HTERT RPE-1 (cell line): ENCODE data around the gene NOVA1.

Experiments
- in situ Hi-C: fragments of 300-500 bp; cut with MboI; formaldehyde crosslinking; loops from 4 replicates; pipeline ENCODE4 v1.14.3; 2020; ENCODE audit warnings: low sequenced_read_pairs

NOVA1 gene

GRCh38 chr14:26594756-26595545 is 2.9 kb downstream of the NOVA1 start:
- in situ Hi-C loops: no loop called here

- in situ Hi-C loops: no loop called here
Observed at GRCh38 chr14:26594148-26594547, 3.7 kb downstream of the NOVA1 start.

- in situ Hi-C loops: no loop called here
Observed at GRCh38 chr14:26593357-26593756, 4.5 kb downstream of the NOVA1 start.

GRCh38 chr14:26589925-26590324 is 7.9 kb downstream of the NOVA1 start:
- in situ Hi-C loops: no loop called here

- in situ Hi-C loops: no loop called here
Observed at GRCh38 chr14:26577711-26578110, 20.1 kb downstream of the NOVA1 start.

GRCh38 chr14:26554069-26554772 is 43.6 kb downstream of the NOVA1 start:
- in situ Hi-C loops: no loop called here

GRCh38 chr14:26549571-26549970 is 48.3 kb downstream of the NOVA1 start:
- in situ Hi-C loops: no loop called here

- in situ Hi-C loops: no loop called here
Observed at GRCh38 chr14:26548406-26548805, 49.4 kb downstream of the NOVA1 start.

- in situ Hi-C loops: no loop called here
Observed at GRCh38 chr14:26538176-26538575, 59.7 kb downstream of the NOVA1 start.

GRCh38 chr14:26531894-26532293 is 65.9 kb downstream of the NOVA1 start:
- in situ Hi-C loops: no loop called here

- in situ Hi-C loops: no loop called here
Observed at GRCh38 chr14:26528415-26529182, 69.2 kb downstream of the NOVA1 start.

- in situ Hi-C loops: no loop called here
Observed at GRCh38 chr14:26527095-26527494, 70.7 kb downstream of the NOVA1 start.

GRCh38 chr14:26526137-26526536 is 71.7 kb downstream of the NOVA1 start:
- in situ Hi-C loops: no loop called here

GRCh38 chr14:26525085-26525484 is 72.7 kb downstream of the NOVA1 start:
- in situ Hi-C loops: no loop called here

GRCh38 chr14:26522967-26523366 is 74.9 kb downstream of the NOVA1 start:
- in situ Hi-C loops: no loop called here

GRCh38 chr14:26517771-26518170 is 80.1 kb downstream of the NOVA1 start:
- in situ Hi-C loops: no loop called here

- in situ Hi-C loops: no loop called here
Observed at GRCh38 chr14:26500028-26500427, 97.8 kb downstream of the NOVA1 start.

GRCh38 chr14:26499546-26499945 is 98.3 kb downstream of the NOVA1 start:
- in situ Hi-C loops: no loop called here

GRCh38 chr14:26486922-26487321 is 110.9 kb downstream of the NOVA1 start:
- in situ Hi-C loops: no loop called here

- in situ Hi-C loops: no loop called here
Observed at GRCh38 chr14:26484562-26484961, 113.3 kb downstream of the NOVA1 start.

GRCh38 chr14:26478967-26479366 is 118.9 kb downstream of the NOVA1 start:
- in situ Hi-C loops: no loop called here

- in situ Hi-C loops: no loop called here
Observed at GRCh38 chr14:26466862-26467261, 131.0 kb downstream of the NOVA1 start.
